WTC11 (cell line): ENCODE results near the gene ZNF730. TPM values are rescaled to one million over a fixed set of nuclear protein-coding genes. Genes with fewer than 3 reads are reported as not detected.
A peak's percentile ranks its signal among the peaks of the same experiment; 100 is the strongest.

Source experiments
- ATAC-seq: fragments of 200-7000 bp; cut with Tn5 transposase; 2 replicates; pipeline ENCODE4 v1.10.0; 2021; ENCODE audit warnings: mild to moderate bottlenecking, moderate library complexity
- CTCF ChIA-PET: fragments of 300-600 bp; sonication (Branson Sonifier 250); formaldehyde crosslinking; loops from one replicate; lab custom pipeline; 2021; ENCODE audit warnings: antibody characterized with exemption; lab: Charles Lee
- POLR2A ChIA-PET: fragments of 350-600 bp; sonication (Branson Sonifier 250); formaldehyde crosslinking; loops from one replicate; lab custom pipeline; 2021; ENCODE audit warnings: antibody characterized with exemption; lab: Charles Lee
- DNase-seq: peaks from one replicate; pipeline ENCODE4 v3.0.0; 2021; ENCODE audit warnings: low spot score
- H3K27ac Mint-ChIP-seq: 2 replicates; pipeline ENCODE4 v1.8.0; 2021; ENCODE audit warnings: mixed read lengths
- H3K27me3 Mint-ChIP-seq: 2 replicates; pipeline ENCODE4 v1.8.0; 2021; ENCODE audit warnings: low read depth, mild to moderate bottlenecking, moderate library complexity, mixed read lengths
- H3K36me3 Mint-ChIP-seq: 2 replicates; pipeline ENCODE4 v1.8.0; 2021; ENCODE audit warnings: mixed read lengths
- H3K4me1 Mint-ChIP-seq: 2 replicates; pipeline ENCODE4 v1.8.0; 2022; ENCODE audit warnings: mixed read lengths
- H3K4me3 Mint-ChIP-seq: 2 replicates; pipeline ENCODE4 v1.8.0; 2021; ENCODE audit warnings: mild to moderate bottlenecking, moderate library complexity, mixed read lengths
- H3K9me3 Mint-ChIP-seq: 2 replicates; pipeline ENCODE4 v1.8.0; 2021; ENCODE audit warnings: mixed read lengths
- EMX1 ChIP-seq: fragments of 250-450 bp; sonication (Bioruptor Pico); IDR thresholded peaks from 2 replicates; pipeline ENCODE4 v1.8.0; 2021; ENCODE audit warnings: mild to moderate bottlenecking
- ESRRA ChIP-seq: sonication (generic); formaldehyde crosslinking; IDR thresholded peaks from 2 replicates; pipeline ENCODE4 v1.8.1; 2022; ENCODE audit warnings: mild to moderate bottlenecking, missing genetic modification reagents, borderline replicate concordance
- ETV6 ChIP-seq: sonication (generic); formaldehyde crosslinking; IDR thresholded peaks from 2 replicates; pipeline ENCODE4 v1.8.1; 2022; ENCODE audit warnings: mild to moderate bottlenecking, missing genetic modification reagents
- FOXJ3 ChIP-seq: sonication (generic); formaldehyde crosslinking; IDR thresholded peaks from 2 replicates; pipeline ENCODE4 v1.9.0; 2021; ENCODE audit warnings: missing genetic modification reagents, mild to moderate bottlenecking, borderline replicate concordance
- FOXP1 ChIP-seq: sonication (generic); formaldehyde crosslinking; IDR thresholded peaks from 2 replicates; pipeline ENCODE4 v1.8.0; 2022; ENCODE audit warnings: missing genetic modification reagents, mild to moderate bottlenecking, moderate library complexity, borderline replicate concordance
- FOXP4 ChIP-seq: sonication (generic); formaldehyde crosslinking; IDR thresholded peaks from 2 replicates; pipeline ENCODE4 v1.8.0; 2022; ENCODE audit warnings: mild to moderate bottlenecking, missing genetic modification reagents
- GTF2I ChIP-seq: fragments of 250-450 bp; sonication (Bioruptor Pico); conservative IDR thresholded peaks from 2 replicates; pipeline ENCODE4 v1.4.0; 2021; ENCODE audit warnings: mild to moderate bottlenecking
- IRF2 ChIP-seq: sonication (generic); formaldehyde crosslinking; IDR thresholded peaks from 2 replicates; pipeline ENCODE4 v1.8.0; 2022; ENCODE audit warnings: low read depth, missing genetic modification reagents, borderline replicate concordance
- MYBL2 ChIP-seq: sonication (generic); formaldehyde crosslinking; IDR thresholded peaks from 2 replicates; pipeline ENCODE4 v1.8.1; 2023; ENCODE audit warnings: mild to moderate bottlenecking, moderate library complexity, missing genetic modification reagents
- NFATC4 ChIP-seq: fragments of 250-450 bp; sonication (Bioruptor Pico); IDR thresholded peaks from 2 replicates; pipeline ENCODE4 v1.9.0; 2021; ENCODE audit warnings: mild to moderate bottlenecking
- NR2C2 ChIP-seq: sonication (generic); formaldehyde crosslinking; IDR thresholded peaks from 2 replicates; pipeline ENCODE4 v1.8.0; 2022; ENCODE audit warnings: mild to moderate bottlenecking, missing genetic modification reagents
- RELA ChIP-seq: sonication (generic); formaldehyde crosslinking; IDR thresholded peaks from 2 replicates; pipeline ENCODE4 v1.8.1; 2022; ENCODE audit warnings: missing genetic modification reagents, mild to moderate bottlenecking, borderline replicate concordance
- RORB ChIP-seq: fragments of 250-450 bp; sonication (Bioruptor Pico); IDR thresholded peaks from 2 replicates; pipeline ENCODE4 v1.9.0; 2021; ENCODE audit warnings: mild to moderate bottlenecking
- SMAD3 ChIP-seq: sonication (generic); formaldehyde crosslinking; IDR thresholded peaks from 2 replicates; pipeline ENCODE4 v1.8.0; 2022; ENCODE audit warnings: missing genetic modification reagents, mild to moderate bottlenecking, borderline replicate concordance
- SMAD4 ChIP-seq: sonication (generic); formaldehyde crosslinking; IDR thresholded peaks from 2 replicates; pipeline ENCODE4 v1.8.0; 2022; ENCODE audit warnings: mild to moderate bottlenecking, missing genetic modification reagents
- SOX15 ChIP-seq: fragments of 250-450 bp; sonication (Bioruptor Pico); IDR thresholded peaks from 2 replicates; pipeline ENCODE4 v1.9.0; 2021; ENCODE audit warnings: mild to moderate bottlenecking
- SP1 ChIP-seq: sonication (generic); formaldehyde crosslinking; conservative IDR thresholded peaks from 2 replicates; pipeline ENCODE4 v1.8.1; 2022; ENCODE audit warnings: missing genetic modification reagents
- TEAD4 ChIP-seq: sonication (generic); formaldehyde crosslinking; IDR thresholded peaks from 2 replicates; pipeline ENCODE4 v1.8.0; 2022; ENCODE audit warnings: mild to moderate bottlenecking, missing genetic modification reagents
- USF2 ChIP-seq: sonication (generic); formaldehyde crosslinking; IDR thresholded peaks from 2 replicates; pipeline ENCODE4 v1.8.1; 2023; ENCODE audit warnings: mild to moderate bottlenecking, missing genetic modification reagents, moderate library complexity
- ZNF138 ChIP-seq: sonication (generic); formaldehyde crosslinking; conservative IDR thresholded peaks from 2 replicates; pipeline ENCODE4 v1.8.1; 2022; ENCODE audit warnings: mild to moderate bottlenecking, moderate library complexity, missing genetic modification reagents
- ZNF232 ChIP-seq: sonication (generic); formaldehyde crosslinking; IDR thresholded peaks from 2 replicates; pipeline ENCODE4 v1.8.0; 2022; ENCODE audit warnings: mild to moderate bottlenecking, missing genetic modification reagents
- ZNF263 ChIP-seq: sonication (generic); formaldehyde crosslinking; IDR thresholded peaks from 2 replicates; pipeline ENCODE4 v1.8.1; 2022; ENCODE audit warnings: low read depth, mild to moderate bottlenecking, moderate library complexity, missing genetic modification reagents
- ZNF281 ChIP-seq: sonication (generic); formaldehyde crosslinking; IDR thresholded peaks from 2 replicates; pipeline ENCODE4 v1.8.0; 2023; ENCODE audit warnings: mild to moderate bottlenecking, missing genetic modification reagents
- ZNF396 ChIP-seq: fragments of 250-450 bp; sonication (Bioruptor Pico); IDR thresholded peaks from 2 replicates; pipeline ENCODE4 v1.8.0; 2021; ENCODE audit warnings: mild to moderate bottlenecking, moderate library complexity, borderline replicate concordance
- total RNA-seq: library from RNA; stranded (reverse); gene quantifications from 3 replicates; pipeline ENCODE4 v1.2.3, GENCODE V29; 2021
- TF ChIP-seq, protein P1 (sequence below): sonication (generic); formaldehyde crosslinking; IDR thresholded peaks from 2 replicates; pipeline ENCODE4 v1.8.0; 2022; ENCODE audit warnings: missing genetic modification reagents
- TF ChIP-seq, protein P2 (sequence below): sonication (generic); formaldehyde crosslinking; IDR thresholded peaks from 2 replicates; pipeline ENCODE4 v1.8.1; 2022; ENCODE audit warnings: mild to moderate bottlenecking, missing genetic modification reagents, moderate library complexity, borderline replicate concordance

ZNF730 gene
- total RNA-seq, 1 experiment from 2014 or later, result 38.0 TPM

- no peak for ATAC-seq
These were observed 17.8 kb upstream of the ZNF730 start for GRCh38 chr19:23098988-23099387.

GRCh38 chr19:23099966-23100365 lies 16.9 kb upstream of the ZNF730 start:
- CTCF ChIA-PET, result no interaction called here
- Mint-ChIP-seq H3K27me3 (no peaks in the 10 kb centered on the region), H3K27ac (no peak overlapping the region), H3K4me3 (no peak overlapping the region), H3K9me3 (peaks cover 37% of the 10 kb centered on the region), H3K36me3 (peaks cover 81% of the 10 kb centered on the region), H3K4me1 (no peaks in the 10 kb centered on the region)
- POLR2A ChIA-PET, result no interaction called here
- ATAC-seq (no peak), DNase-seq (no peak)
- TF ChIP-seq SOX15 (CRISPR knock-in tag) (no peak), FOXJ3 (CRISPR knock-in tag) (no peak), MYBL2 (CRISPR knock-in tag) (no peak), FOXP1 (CRISPR knock-in tag) (no peak), ZNF232 (no peak), ZNF396 (no peak), SP1 (CRISPR knock-in tag) (no peak), NR2C2 (CRISPR knock-in tag) (no peak), FOXP4 (no peak), TEAD4 (CRISPR knock-in tag) (no peak)

More at GRCh38 chr19:23098988-23099387, 17.8 kb upstream of the ZNF730 start:
- no peaks in the 10 kb centered on the region for H3K4me1 Mint-ChIP-seq
- CTCF ChIA-PET, result no interaction called here
- no peak for DNase-seq
- H3K27ac Mint-ChIP-seq, result peak overlapping the region; percentile 53; the same call in 1 of the 2 replicates
- H3K4me3 Mint-ChIP-seq, result no peak overlapping the region
- POLR2A ChIA-PET, result no interaction called here
- H3K36me3 Mint-ChIP-seq, result peaks cover 81% of the 10 kb centered on the region
- H3K9me3 Mint-ChIP-seq, result peaks cover 40% of the 10 kb centered on the region
- H3K27me3 Mint-ChIP-seq, result no peaks in the 10 kb centered on the region
- TF ChIP-seq USF2 (CRISPR knock-in tag) (no peak), TEAD4 (CRISPR knock-in tag) (no peak), ZNF263 (CRISPR knock-in tag) (no peak), FOXJ3 (CRISPR knock-in tag) (no peak), FOXP1 (CRISPR knock-in tag) (no peak), RELA (CRISPR knock-in tag) (no peak), NFATC4 (CRISPR knock-in tag) (no peak), EMX1 (CRISPR knock-in tag) (no peak), IRF2 (CRISPR knock-in tag) (no peak), ZNF232 (no peak), ZNF138 (CRISPR knock-in tag) (no peak), ESRRA (CRISPR knock-in tag) (no peak), RORB (CRISPR knock-in tag) (no peak), ETV6 (CRISPR knock-in tag) (no peak), SMAD3 (no peak), GTF2I (no peak), ZNF281 (CRISPR knock-in tag) (no peak), SMAD4 (CRISPR knock-in tag) (no peak)
- TF ChIP-seq, protein P1, sequence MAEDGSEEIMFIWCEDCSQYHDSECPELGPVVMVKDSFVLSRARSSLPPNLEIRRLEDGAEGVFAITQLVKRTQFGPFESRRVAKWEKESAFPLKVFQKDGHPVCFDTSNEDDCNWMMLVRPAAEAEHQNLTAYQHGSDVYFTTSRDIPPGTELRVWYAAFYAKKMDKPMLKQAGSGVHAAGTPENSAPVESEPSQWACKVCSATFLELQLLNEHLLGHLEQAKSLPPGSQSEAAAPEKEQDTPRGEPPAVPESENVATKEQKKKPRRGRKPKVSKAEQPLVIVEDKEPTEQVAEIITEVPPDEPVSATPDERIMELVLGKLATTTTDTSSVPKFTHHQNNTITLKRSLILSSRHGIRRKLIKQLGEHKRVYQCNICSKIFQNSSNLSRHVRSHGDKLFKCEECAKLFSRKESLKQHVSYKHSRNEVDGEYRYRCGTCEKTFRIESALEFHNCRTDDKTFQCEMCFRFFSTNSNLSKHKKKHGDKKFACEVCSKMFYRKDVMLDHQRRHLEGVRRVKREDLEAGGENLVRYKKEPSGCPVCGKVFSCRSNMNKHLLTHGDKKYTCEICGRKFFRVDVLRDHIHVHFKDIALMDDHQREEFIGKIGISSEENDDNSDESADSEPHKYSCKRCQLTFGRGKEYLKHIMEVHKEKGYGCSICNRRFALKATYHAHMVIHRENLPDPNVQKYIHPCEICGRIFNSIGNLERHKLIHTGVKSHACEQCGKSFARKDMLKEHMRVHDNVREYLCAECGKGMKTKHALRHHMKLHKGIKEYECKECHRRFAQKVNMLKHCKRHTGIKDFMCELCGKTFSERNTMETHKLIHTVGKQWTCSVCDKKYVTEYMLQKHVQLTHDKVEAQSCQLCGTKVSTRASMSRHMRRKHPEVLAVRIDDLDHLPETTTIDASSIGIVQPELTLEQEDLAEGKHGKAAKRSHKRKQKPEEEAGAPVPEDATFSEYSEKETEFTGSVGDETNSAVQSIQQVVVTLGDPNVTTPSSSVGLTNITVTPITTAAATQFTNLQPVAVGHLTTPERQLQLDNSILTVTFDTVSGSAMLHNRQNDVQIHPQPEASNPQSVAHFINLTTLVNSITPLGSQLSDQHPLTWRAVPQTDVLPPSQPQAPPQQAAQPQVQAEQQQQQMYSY, result no peak
- TF ChIP-seq, protein P2, sequence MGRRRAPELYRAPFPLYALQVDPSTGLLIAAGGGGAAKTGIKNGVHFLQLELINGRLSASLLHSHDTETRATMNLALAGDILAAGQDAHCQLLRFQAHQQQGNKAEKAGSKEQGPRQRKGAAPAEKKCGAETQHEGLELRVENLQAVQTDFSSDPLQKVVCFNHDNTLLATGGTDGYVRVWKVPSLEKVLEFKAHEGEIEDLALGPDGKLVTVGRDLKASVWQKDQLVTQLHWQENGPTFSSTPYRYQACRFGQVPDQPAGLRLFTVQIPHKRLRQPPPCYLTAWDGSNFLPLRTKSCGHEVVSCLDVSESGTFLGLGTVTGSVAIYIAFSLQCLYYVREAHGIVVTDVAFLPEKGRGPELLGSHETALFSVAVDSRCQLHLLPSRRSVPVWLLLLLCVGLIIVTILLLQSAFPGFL (CRISPR knock-in tag), result no peak
